ENCODE measurements around the gene ADGRB2. TPM values are rescaled to one million over a fixed set of nuclear protein-coding genes. Genes with fewer than 3 reads are reported as not detected.

ADGRB2 gene
- total RNA-seq, 4 donors from 2014 or later = 1.6 to 10.5 (median 4.1) TPM

DNA sequence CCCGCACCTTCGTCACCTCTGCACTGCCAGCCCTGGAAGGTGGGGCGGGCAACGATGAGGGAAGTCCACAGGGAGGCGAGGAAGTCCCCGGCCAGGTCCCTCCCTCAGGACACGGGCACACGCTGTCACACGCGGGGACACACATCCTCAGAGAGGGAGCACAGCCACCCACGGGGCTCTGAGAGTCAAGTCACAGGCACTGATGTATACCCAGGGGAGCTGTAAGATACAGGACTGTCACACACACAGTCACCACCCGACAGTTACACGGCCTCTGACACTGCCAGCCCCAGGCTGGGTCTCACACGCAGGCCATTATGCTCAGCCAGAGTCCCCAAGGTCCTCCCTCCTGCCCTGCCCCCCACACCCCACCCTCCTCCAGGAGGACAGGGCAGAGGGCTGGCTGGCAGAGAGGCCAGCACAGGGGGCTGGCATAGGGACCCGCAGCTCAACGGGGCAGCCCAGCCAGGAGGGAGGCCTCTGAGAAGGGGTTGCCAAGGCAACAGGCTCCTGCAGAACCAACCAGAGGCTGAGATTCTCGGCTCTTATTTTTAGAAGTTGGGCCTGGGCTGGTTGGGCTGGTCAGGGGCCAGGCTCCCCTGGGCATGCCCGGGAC lies 17.7 kb upstream of the ADGRB2 start:
- 21 to 44% methylated on average over 8 to 14 of the region's 18 CpGs for WGBS, 2 donors

GRCh38 chr1:31781138-31781755 lies 17.1 kb upstream of the ADGRB2 start:
- Histone ChIP-seq H3K27me3 (peaks cover 0 to 22% of the 10 kb centered on the region in 2 donors), H3K4me3 (no peak overlapping the region), H3K4me1 (peaks cover 0 to 4% (median 0%) of the 10 kb centered on the region in 4 donors), H3K27ac (no peak overlapping the region), H3K36me3 (no peaks in the 10 kb centered on the region), H3K9me3 (no peaks in the 10 kb centered on the region)
- 63 to 66% methylated on average over 6 to 7 of the region's 7 CpGs for WGBS, 2 donors
- no peak for DNase-seq (ENCODE audit: low spot score in 2 of 2)
- TF ChIP-seq EP300 (IDR thresholded peaks at IDR 0.05) (no peak), POLR2A (IDR thresholded peaks at IDR 0.05) (no peak)
- TF ChIP-seq, protein P1, sequence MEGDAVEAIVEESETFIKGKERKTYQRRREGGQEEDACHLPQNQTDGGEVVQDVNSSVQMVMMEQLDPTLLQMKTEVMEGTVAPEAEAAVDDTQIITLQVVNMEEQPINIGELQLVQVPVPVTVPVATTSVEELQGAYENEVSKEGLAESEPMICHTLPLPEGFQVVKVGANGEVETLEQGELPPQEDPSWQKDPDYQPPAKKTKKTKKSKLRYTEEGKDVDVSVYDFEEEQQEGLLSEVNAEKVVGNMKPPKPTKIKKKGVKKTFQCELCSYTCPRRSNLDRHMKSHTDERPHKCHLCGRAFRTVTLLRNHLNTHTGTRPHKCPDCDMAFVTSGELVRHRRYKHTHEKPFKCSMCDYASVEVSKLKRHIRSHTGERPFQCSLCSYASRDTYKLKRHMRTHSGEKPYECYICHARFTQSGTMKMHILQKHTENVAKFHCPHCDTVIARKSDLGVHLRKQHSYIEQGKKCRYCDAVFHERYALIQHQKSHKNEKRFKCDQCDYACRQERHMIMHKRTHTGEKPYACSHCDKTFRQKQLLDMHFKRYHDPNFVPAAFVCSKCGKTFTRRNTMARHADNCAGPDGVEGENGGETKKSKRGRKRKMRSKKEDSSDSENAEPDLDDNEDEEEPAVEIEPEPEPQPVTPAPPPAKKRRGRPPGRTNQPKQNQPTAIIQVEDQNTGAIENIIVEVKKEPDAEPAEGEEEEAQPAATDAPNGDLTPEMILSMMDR (IDR thresholded peaks at IDR 0.05) = no peak

More for the DNA sequence above, 17.7 kb upstream of the ADGRB2 start:
- TF ChIP-seq, protein P1 (IDR thresholded peaks at IDR 0.05) = no peak
- no peak for TF ChIP-seq POLR2A (IDR thresholded peaks at IDR 0.05)
- no peak for TF ChIP-seq EP300 (IDR thresholded peaks at IDR 0.05)
- Histone ChIP-seq H3K9me3 (no peaks in the 10 kb centered on the region), H3K36me3 (no peaks in the 10 kb centered on the region), H3K4me1 (peaks cover 0 to 4% (median 0%) of the 10 kb centered on the region in 4 donors), H3K27me3 (peaks cover 0 to 15% of the 10 kb centered on the region in 2 donors), H3K27ac (no peak overlapping the region), H3K4me3 (no peak overlapping the region)
- no peak for DNase-seq (ENCODE audit: low spot score in 2 of 2)

- DNase-seq (ENCODE audit: low spot score in 2 of 2) = no peak
- Histone ChIP-seq H3K4me1 (peaks cover 0 to 4% (median 0%) of the 10 kb centered on the region in 4 donors), H3K36me3 (no peaks in the 10 kb centered on the region), H3K27me3 (peaks cover 0 to 28% of the 10 kb centered on the region in 2 donors), H3K9me3 (no peaks in the 10 kb centered on the region), H3K4me3 (no peak overlapping the region), H3K27ac (no peak overlapping the region)
- TF ChIP-seq EP300 (IDR thresholded peaks at IDR 0.05) = no peak
- TF ChIP-seq, protein P1 (IDR thresholded peaks at IDR 0.05) = no peak
- TF ChIP-seq POLR2A (IDR thresholded peaks at IDR 0.05) = no peak
- 84 to 85% methylated on average over 2 of the region's 2 CpGs for WGBS, 2 donors
These were observed 16.5 kb upstream of the ADGRB2 start for GRCh38 chr1:31780632-31781031.

DNA sequence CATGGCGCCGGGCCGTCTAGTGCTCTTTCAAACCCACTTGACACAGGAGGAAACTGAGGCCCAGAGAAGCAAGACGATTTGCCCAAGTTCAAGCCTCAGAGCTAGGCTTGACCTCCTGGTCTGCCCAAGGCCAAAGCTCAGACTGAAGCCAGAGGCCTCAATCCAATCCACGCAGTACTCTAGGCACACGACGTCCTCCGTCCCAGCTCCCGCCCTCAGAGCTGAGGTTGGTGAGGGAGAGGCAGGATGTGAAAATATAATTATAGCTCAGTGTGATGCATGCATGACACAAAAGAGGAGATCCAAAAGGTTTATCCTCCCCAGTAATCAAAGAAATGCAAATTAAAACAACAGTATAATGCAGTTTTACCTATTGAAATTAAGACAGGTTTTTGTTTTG lies 15.5 kb upstream of the ADGRB2 start:
- TF ChIP-seq POLR2A (IDR thresholded peaks at IDR 0.05) = no peak
- TF ChIP-seq, protein P1 (IDR thresholded peaks at IDR 0.05) = no peak
- no peak for TF ChIP-seq EP300 (IDR thresholded peaks at IDR 0.05)
- Histone ChIP-seq H3K27ac (no peak overlapping the region), H3K4me3 (no peak overlapping the region), H3K36me3 (no peaks in the 10 kb centered on the region), H3K4me1 (peaks cover 0 to 4% (median 0%) of the 10 kb centered on the region in 4 donors), H3K9me3 (no peaks in the 10 kb centered on the region), H3K27me3 (peaks cover 0 to 37% of the 10 kb centered on the region in 2 donors)
- no peak for DNase-seq (ENCODE audit: low spot score in 2 of 2)
- WGBS, 2 donors = 80 to 83% methylated on average over 9 of the region's 9 CpGs

- Histone ChIP-seq H3K27ac (no peak overlapping the region), H3K27me3 (peaks cover 0 to 45% of the 10 kb centered on the region in 2 donors), H3K4me3 (no peak overlapping the region), H3K36me3 (no peaks in the 10 kb centered on the region), H3K9me3 (no peaks in the 10 kb centered on the region), H3K4me1 (peaks cover 0 to 4% (median 0%) of the 10 kb centered on the region in 4 donors)
- 83 to 89% methylated on average over 11 of the region's 11 CpGs for WGBS, 2 donors
- DNase-seq (ENCODE audit: low spot score in 2 of 2) = no peak
- TF ChIP-seq EP300 (IDR thresholded peaks at IDR 0.05) (no peak), POLR2A (IDR thresholded peaks at IDR 0.05) (no peak)
- TF ChIP-seq, protein P1 (IDR thresholded peaks at IDR 0.05) = no peak
These were observed 14.8 kb upstream of the ADGRB2 start for GRCh38 chr1:31778763-31779488.
